NOMO-1 treated with dmso at 0.1 percent for 144 hours (cell line): ENCODE measurements around the gene STYXL2.
A peak's percentile ranks its signal among the peaks of the same experiment; 100 is the strongest.

Experiments used
- DNase-seq: peaks from one replicate; lab custom pipeline; 2025; ENCODE audit not compliant: unreplicated experiment; lab: John Stamatoyannopoulos, UW

STYXL2 gene

GRCh38 chr1:167093846-167094516, at the start of gene STYXL2:
TSS of gene STYXL2 (plus strand) at chr1:167094075. CDS start at chr1:167094850, 775 bp downstream.
- DNase-seq = no peak

- DNase-seq = no peak
These were observed 42.0 kb upstream of the STYXL2 start for GRCh38 chr1:167051907-167052306.

- no peak for DNase-seq
These were observed 41.5 kb upstream of the STYXL2 start for GRCh38 chr1:167052389-167052788.

- no peak for DNase-seq
These were observed 39.3 kb upstream of the STYXL2 start for GRCh38 chr1:167054531-167054930.

- DNase-seq = no peak
These were observed 38.8 kb upstream of the STYXL2 start for GRCh38 chr1:167054946-167055630.

- no peak for DNase-seq
These were observed 37.2 kb upstream of the STYXL2 start for GRCh38 chr1:167056529-167057231.

- no peak for DNase-seq
These were observed 36.6 kb upstream of the STYXL2 start for GRCh38 chr1:167057241-167057688.

GRCh38 chr1:167059045-167059808, 34.6 kb upstream of the STYXL2 start:
- DNase-seq = no peak

- DNase-seq = no peak
These were observed 34.1 kb upstream of the STYXL2 start for GRCh38 chr1:167059809-167060107.

- no peak for DNase-seq
These were observed 33.5 kb upstream of the STYXL2 start for GRCh38 chr1:167060141-167061072.

GRCh38 chr1:167061073-167061464, 32.8 kb upstream of the STYXL2 start:
- DNase-seq = no peak

- DNase-seq = no peak
These were observed 29.3 kb upstream of the STYXL2 start for GRCh38 chr1:167064621-167065020.

GRCh38 chr1:167065471-167065870, 28.4 kb upstream of the STYXL2 start:
- DNase-seq = no peak

- DNase-seq = peak; percentile 13
These were observed 27.3 kb upstream of the STYXL2 start for GRCh38 chr1:167066333-167067122.

GRCh38 chr1:167067904-167068303, 26.0 kb upstream of the STYXL2 start:
- no peak for DNase-seq

GRCh38 chr1:167068761-167069160, 25.1 kb upstream of the STYXL2 start:
- no peak for DNase-seq

- no peak for DNase-seq
These were observed 22.6 kb upstream of the STYXL2 start for GRCh38 chr1:167071286-167071685.

GRCh38 chr1:167076136-167076710, 17.7 kb upstream of the STYXL2 start:
- DNase-seq = no peak
